ENCODE data around the gene ZNF143.

Gene ZNF143

GRCh38 chr11:9528573-9529333, 67.9 kb downstream of the ZNF143 start:
- H3K36me3 ChIP-seq: peaks cover 51% of the 10 kb centered on the region
- no peaks in the 10 kb centered on the region for H3K9me3 ChIP-seq
- H3K4me1 ChIP-seq (ENCODE audit: control insufficient read depth in 1 of 2, insufficient read depth in 1 of 2, low read depth in 1 of 2, low read length in 1 of 2): no peaks in the 10 kb centered on the region
- H3K27me3 ChIP-seq: no peaks in the 10 kb centered on the region
- no peak overlapping the region for H3K4me3 ChIP-seq (ENCODE audit: low read depth in 1 of 2, low read length in 1 of 2)
- no peak for TF ChIP-seq CTCF (IDR thresholded peaks at IDR 0.05)
- H3K27ac ChIP-seq: no peak overlapping the region

GRCh38 chr11:9529334-9529650, 68.5 kb downstream of the ZNF143 start:
- Histone ChIP-seq H3K4me3 (ENCODE audit: low read depth in 1 of 2, low read length in 1 of 2) (no peak overlapping the region), H3K36me3 (peaks cover 51% of the 10 kb centered on the region), H3K27me3 (no peaks in the 10 kb centered on the region), H3K27ac (no peak overlapping the region), H3K9me3 (no peaks in the 10 kb centered on the region), H3K4me1 (ENCODE audit: control insufficient read depth in 1 of 2, insufficient read depth in 1 of 2, low read depth in 1 of 2, low read length in 1 of 2) (no peaks in the 10 kb centered on the region)
- no peak for TF ChIP-seq CTCF (IDR thresholded peaks at IDR 0.05)

- Histone ChIP-seq H3K27ac (no peak overlapping the region), H3K4me1 (ENCODE audit: control insufficient read depth in 1 of 2, insufficient read depth in 1 of 2, low read depth in 1 of 2, low read length in 1 of 2) (peaks cover 0 to 3% of the 10 kb centered on the region in 2 experiments)
These were observed 69.3 kb downstream of the ZNF143 start for GRCh38 chr11:9530020-9530621.

GRCh38 chr11:9530901-9531625, 70.3 kb downstream of the ZNF143 start:
- Histone ChIP-seq H3K4me3 (ENCODE audit: low read depth in 1 of 2, low read length in 1 of 2) (no peak overlapping the region), H3K9me3 (no peaks in the 10 kb centered on the region), H3K36me3 (peaks cover 35% of the 10 kb centered on the region), H3K4me1 (ENCODE audit: control insufficient read depth in 1 of 2, insufficient read depth in 1 of 2, low read depth in 1 of 2, low read length in 1 of 2) (peaks cover 0 to 5% of the 10 kb centered on the region in 2 experiments), H3K27ac (no peak overlapping the region), H3K27me3 (no peaks in the 10 kb centered on the region)
- no peak for TF ChIP-seq CTCF (IDR thresholded peaks at IDR 0.05)

More at GRCh38 chr11:9530020-9530621, 69.3 kb downstream of the ZNF143 start:
- H3K9me3 ChIP-seq: no peaks in the 10 kb centered on the region
- no peaks in the 10 kb centered on the region for H3K27me3 ChIP-seq
- peaks cover 45% of the 10 kb centered on the region for H3K36me3 ChIP-seq
- no peak for TF ChIP-seq CTCF (IDR thresholded peaks at IDR 0.05)
- H3K4me3 ChIP-seq (ENCODE audit: low read depth in 1 of 2, low read length in 1 of 2): no peak overlapping the region

- H3K4me1 ChIP-seq (ENCODE audit: control insufficient read depth in 1 of 2, insufficient read depth in 1 of 2, low read depth in 1 of 2, low read length in 1 of 2): peaks cover 0 to 5% of the 10 kb centered on the region in 2 experiments
- H3K27me3 ChIP-seq: no peaks in the 10 kb centered on the region
- H3K4me3 ChIP-seq (ENCODE audit: low read depth in 1 of 2, low read length in 1 of 2): no peak overlapping the region
- H3K27ac ChIP-seq: no peak overlapping the region
- H3K36me3 ChIP-seq: peaks cover 15% of the 10 kb centered on the region
- no peaks in the 10 kb centered on the region for H3K9me3 ChIP-seq
- no peak for TF ChIP-seq CTCF (IDR thresholded peaks at IDR 0.05)
These were observed 72.2 kb downstream of the ZNF143 start for GRCh38 chr11:9533058-9533457.

Measured in neutrophil (primary cell).